Amygdala (tissue), 56 donors: ENCODE data around the gene KLHL30.
"Not testable (repeated sequence)": the region's sequence is repeated elsewhere in the genome, so short reads cannot be mapped to it uniquely, and the experiment has no call there.

Experiments
- DNase-seq, 56 donors: peaks; one replicate each; lab custom pipeline; 2025; lab: John Stamatoyannopoulos, UW

Gene KLHL30

DNA sequence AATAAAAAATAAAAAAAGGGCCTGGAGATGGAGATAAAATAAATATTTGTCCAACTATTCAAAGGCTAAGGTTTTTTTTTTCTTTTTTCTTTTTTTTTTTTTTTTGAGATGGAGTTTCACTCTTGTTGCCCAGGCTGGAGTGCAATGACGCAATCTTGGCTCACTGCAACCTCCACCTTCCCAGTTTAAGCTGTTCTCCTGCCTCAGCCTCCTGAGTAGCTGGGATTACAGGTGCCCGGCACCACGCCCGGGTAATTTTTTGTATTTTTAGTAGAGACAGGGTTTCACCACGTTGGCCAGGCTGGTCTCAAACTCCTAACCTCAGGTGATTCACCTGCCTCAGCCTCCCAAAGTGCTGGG is 32.6 kb downstream of the KLHL30 start:
- not testable (repeated sequence) for DNase-seq

DNA sequence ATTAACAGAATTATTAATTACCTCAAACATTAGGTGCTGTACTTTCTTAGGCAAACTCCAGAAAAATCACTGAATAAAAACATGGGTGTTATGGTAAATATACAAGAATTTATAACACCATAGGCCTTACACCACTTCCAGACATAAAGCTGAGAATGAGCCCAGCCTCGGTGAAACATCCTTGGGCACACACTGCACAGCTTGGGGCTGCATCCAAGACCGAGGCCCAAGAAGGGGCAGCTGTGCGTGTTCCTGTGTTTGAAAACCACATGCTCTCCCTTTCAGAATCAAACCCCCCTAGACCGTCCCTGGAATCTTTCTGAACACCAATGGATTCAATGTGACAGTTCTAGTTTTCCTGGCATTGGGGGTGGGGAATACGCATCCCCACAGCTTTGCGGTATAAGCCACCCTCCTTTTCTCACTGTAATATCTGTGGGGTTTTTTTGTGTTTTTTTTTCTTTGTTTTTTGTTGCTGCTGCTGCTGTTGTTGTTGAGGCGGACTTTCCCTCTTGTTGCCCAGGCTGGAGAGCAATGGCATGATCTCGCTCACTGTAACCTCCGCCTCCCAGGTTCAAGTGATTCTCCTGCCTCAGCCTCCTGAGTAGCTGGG is 33.2 kb downstream of the KLHL30 start:
- DNase-seq = no peak

DNA sequence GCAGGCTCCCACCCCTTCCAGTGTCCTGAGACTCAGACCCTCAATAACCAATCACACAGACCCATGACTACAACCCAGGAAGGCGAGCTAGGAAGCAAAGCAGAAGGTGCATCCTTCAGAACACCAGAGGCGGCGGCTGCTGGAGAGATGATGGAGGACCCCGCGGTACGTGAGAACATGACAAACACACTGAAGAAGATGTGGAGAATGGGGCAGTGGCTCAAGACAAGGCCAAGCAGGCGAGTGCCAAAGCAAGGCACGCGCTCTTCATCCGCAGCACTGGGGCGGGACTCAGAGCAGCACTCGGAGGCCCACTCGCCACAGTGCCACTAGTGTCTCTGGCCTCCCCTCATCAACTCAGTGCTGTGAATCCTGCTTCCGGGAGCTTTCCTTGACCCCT is 34.0 kb downstream of the KLHL30 start:
- no peak for DNase-seq

DNA sequence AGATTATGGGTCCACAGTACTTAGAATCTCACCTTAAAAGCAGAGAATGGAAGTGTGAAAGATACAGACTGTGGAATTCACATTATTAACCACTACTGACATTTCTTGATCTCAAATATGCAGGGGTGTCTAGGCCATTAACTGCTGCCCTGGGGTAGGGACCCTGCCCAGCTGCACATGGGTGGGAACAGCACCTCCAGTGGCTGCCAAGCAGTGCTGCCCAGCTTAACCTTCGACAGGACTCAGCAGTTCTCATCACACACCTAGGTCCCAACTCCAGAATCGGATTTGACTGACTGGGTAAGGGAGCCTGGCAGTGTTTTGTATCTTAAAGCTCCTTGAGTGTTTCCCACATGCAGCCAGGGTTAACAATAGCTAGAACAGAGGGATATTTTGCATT is 35.2 kb downstream of the KLHL30 start:
- no peak for DNase-seq

DNA sequence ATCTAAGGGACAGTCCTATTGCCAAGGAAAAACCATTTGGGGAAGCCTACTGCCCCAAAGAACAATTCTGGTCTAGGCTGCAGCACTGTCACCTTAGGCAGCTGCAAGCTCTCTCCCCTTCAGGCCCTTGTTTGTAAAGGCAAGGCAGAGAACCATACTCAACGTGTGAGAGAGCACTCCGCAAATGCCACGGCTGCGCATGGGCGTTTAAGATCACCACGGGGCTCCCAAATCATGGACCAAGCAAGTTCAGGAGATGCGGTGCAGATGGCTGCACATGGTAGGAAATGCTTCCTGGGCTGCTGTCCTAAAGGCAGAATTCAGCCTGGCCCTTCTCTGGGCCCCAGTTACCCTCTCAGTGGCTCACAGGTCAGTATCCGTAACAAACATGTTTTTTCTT is 35.8 kb downstream of the KLHL30 start:
- no peak for DNase-seq

DNA sequence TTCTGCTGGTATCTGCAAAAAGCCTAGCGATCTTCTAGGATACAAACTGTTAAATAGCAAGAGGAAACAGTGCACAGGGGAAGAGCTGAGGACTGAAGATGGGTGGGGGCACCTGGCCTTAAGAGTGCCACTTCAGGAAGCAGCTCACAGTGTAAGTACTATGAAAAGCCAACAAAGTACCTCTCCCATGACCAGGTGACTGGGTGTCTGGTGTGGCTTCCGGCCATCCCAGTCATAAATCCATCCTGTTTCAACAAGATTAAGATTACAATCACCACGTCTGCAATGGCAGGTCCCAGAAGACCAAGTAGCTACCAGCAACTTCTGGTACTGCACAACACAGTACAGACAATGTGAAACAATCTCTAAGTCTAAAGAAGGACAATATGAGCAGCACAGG is 36.2 kb downstream of the KLHL30 start:
- DNase-seq = no peak

DNA sequence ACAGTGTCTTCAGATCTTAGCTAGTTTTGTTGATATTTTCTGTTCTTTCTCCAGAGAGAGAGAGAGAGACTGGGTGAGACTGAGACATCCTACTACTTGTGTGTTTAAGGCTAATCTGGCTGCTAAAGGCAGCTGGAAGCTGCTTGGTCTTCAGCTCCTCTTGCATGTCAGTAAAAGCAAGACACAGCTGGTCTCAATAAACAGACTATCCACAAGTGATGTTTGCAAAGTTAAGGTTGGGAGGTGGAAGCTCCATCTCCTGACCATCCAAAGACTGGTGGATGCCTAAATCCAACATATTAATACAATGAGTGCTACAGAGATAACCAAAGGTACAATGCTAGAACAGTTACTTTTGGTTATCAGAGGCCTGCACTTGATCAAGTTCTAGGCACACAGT is 38.1 kb downstream of the KLHL30 start:
- DNase-seq = no peak

DNA sequence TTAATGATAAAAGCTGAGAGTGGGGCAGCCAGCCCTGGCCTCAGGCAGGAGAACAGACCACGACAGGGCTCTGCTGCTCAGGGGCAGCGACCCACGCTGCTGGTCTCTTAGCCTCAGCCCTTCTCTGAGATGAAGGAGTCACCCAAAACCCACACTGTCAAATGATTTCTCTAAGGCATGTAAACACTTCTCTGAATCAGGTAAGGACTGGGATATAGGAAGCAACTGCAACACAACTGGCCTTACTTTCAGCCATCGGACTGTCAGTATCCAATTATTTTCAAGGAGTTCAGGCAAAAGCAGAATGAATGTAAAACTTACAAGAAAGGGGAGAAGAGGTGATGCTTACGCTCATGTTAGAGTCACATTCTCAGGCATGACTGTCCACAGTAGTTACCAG is 42.1 kb downstream of the KLHL30 start:
- DNase-seq = no peak

DNA sequence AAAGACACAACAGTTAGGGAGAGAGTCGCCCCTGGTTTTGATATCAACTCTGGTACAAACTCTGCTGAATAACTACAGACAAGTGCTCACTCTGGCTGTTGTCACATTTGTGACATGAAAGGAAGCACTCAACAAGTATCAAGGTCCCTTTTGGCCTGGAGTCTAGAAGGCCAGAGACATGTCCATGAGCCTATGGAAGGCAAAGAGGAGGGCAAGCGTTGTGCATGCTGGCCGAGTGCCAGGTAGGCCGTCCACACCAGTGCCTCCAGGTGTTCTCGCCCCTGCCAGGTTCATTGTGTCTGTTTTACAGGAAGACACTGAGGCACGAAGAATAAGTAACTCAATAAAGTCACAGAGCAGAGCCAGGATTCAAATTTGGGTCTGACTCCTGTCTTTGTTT is 43.9 kb downstream of the KLHL30 start:
- DNase-seq = no peak

DNA sequence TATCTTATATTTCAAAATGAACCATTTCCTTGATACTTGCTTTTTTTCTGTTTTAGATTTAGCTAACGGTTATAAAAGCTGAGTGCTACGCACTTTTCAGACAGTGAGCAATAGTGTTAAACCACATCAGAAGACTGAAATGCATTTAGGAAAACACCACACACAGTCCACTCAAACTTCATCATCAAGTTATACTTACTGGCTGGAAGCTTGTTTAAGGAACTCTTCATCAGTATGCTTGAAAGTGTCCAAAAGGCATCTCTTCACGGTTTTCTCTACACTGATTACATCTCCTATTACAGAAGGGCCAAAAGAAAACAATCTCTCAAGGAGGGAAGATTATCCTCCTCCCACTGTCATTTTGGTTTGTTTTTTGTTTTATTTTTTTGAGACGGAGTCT is 45.4 kb downstream of the KLHL30 start:
- no peak for DNase-seq

DNA sequence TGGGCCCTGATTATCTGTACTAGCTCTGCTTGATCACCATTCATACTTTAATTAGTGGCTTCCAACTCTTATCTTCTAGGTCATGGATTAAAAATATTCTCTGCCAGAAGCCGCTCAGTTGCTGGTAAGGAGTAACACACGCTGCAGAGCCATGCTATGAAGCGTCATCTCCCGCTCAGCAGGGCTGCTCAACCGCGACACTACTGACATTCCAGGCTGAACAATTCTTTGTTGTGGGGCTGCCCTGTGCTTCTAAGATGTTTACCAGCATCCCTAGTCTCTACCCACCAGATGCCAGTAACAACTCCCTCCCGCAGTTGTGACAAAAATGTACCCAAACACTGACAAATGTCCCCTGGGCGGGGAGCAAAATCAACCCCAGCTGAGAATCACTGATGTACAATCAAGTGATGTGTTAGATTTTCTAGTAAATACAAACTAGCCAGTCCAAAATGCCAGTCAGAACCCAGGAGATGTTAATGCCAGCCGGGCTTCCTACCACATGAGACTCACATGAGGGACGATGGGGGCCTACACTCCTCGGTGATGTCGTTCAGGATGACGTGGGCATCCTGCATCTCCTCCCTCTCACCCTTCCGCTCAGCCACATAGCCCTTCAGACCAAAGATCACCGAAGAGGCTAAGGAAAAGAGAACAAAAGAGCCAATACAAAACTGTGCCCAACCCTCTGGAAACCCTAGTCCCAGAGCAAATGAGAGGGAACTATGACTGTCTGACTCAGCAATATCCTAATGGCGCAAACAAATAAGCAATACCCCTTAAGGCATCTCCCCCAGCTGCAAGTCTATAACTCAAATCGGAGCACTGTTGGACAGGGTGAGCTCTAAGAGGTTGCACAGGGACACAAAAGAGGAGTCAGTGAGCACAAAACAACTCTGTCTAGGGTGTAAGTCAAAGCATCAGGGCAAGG is 49.4 kb downstream of the KLHL30 start:
- DNase-seq = peak in 18 of 56 donors; percentile 19 to 68 (median 34)

DNA sequence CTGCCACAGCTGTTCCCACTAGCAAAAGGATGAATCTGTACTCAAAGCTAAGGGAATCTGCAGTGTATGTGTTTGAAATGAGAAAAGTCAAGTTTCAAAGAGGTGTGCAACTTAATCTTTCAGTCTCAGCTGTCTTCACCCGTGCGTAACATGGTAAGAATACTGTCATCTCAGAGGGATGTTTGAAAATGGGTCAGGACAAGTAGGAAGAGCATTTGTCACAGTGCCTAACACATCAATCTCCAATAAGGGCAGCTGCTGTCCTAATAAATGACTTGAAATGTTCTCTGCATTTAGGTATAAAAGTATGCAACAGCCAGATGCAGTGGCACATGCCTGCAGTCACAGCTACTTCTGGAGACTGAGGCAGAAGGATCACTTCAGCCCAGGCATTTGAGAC is 52.0 kb downstream of the KLHL30 start:
- no peak for DNase-seq
